Panc1 (cell line): ENCODE data around the gene DRAM1. TPM values are rescaled to one million over a fixed set of nuclear protein-coding genes. Genes with fewer than 3 reads are reported as not detected.
A peak's percentile ranks its signal among the peaks of the same experiment; 100 is the strongest.

ENCODE experiments used
- ATAC-seq: fragments of 200-7000 bp; cut with Tn5 transposase; 2 replicates; pipeline ENCODE4 v1.9.1; 2020; ENCODE audit warnings: mild to moderate bottlenecking, moderate library complexity
- BruUV-seq: library from RNA; stranded (reverse); fragments of 400-500 nt; replicated peaks from 2 replicates; lab custom pipeline; 2021; lab: Mats Ljungman, UMichigan
- CTCF ChIA-PET: fragments of 300-600 bp; sonication (Branson Sonifier 250); formaldehyde crosslinking; loops from one replicate; lab custom pipeline; 2022; ENCODE audit warnings: antibody characterized with exemption; lab: Charles Lee
- POLR2A ChIA-PET: fragments of 300-600 bp; sonication (Branson Sonifier 250); formaldehyde crosslinking; loops from one replicate; lab custom pipeline; 2022; ENCODE audit warnings: antibody characterized with exemption; lab: Charles Lee
- DNase-seq: peaks from one replicate; pipeline ENCODE4 v3.0.0-alpha.2; 2010; ENCODE audit warnings: low read depth, low spot score
- H3K27ac ChIP-seq: 2 replicates; pipeline ENCODE4 v1.5.1; 2011; ENCODE audit warnings: mild to moderate bottlenecking, low read length, inconsistent platforms
- H3K27me3 ChIP-seq: fragments of 200-500 bp; sonication (Bioruptor generic); 2 replicates; pipeline ENCODE4 v1.6.0; 2014; ENCODE audit warnings: low read length, inconsistent platforms; ENCODE audit not compliant: control insufficient read depth, insufficient read depth
- H3K36me3 ChIP-seq: fragments of 200-500 bp; sonication (Bioruptor generic); 2 replicates; pipeline ENCODE4 v1.5.1; 2014; ENCODE audit warnings: inconsistent platforms, mild to moderate bottlenecking, low read length, moderate library complexity; ENCODE audit not compliant: control insufficient read depth, insufficient read depth
- H3K4me1 ChIP-seq: 2 replicates; pipeline ENCODE4 v1.5.1; 2011; ENCODE audit warnings: inconsistent platforms, mild to moderate bottlenecking, low read length, moderate library complexity; ENCODE audit not compliant: control insufficient read depth, insufficient read depth
- H3K4me3 ChIP-seq, 2 experiments: 2 replicates each; pipeline ENCODE4 v1.5.1; 2011 to 2012; ENCODE audit warnings: low read depth in 2 of 2, low read length in 2 of 2, mild to moderate bottlenecking in 2 of 2, inconsistent platforms in 1 of 2, moderate library complexity in 1 of 2
- H3K9me3 ChIP-seq: fragments of 200-500 bp; sonication (Bioruptor generic); 2 replicates; pipeline ENCODE4 v1.5.1; 2014; ENCODE audit warnings: low read depth, mild to moderate bottlenecking, inconsistent platforms, low read length, moderate library complexity; ENCODE audit not compliant: control insufficient read depth, insufficient read depth
- POLR2AphosphoS5 ChIP-seq: IDR thresholded peaks from 2 replicates; pipeline ENCODE4 v1.6.1; 2012; ENCODE audit warnings: mild to moderate bottlenecking, low read depth, low read length, moderate library complexity
- SIN3A ChIP-seq: IDR thresholded peaks from 2 replicates; pipeline ENCODE4 v1.6.1; 2012; ENCODE audit warnings: low read depth, mild to moderate bottlenecking, low read length, moderate library complexity, borderline replicate concordance; ENCODE audit not compliant: insufficient read depth
- TCF7L2 ChIP-seq: IDR thresholded peaks from 2 replicates; pipeline ENCODE4 v1.6.1; 2011; ENCODE audit warnings: mild to moderate bottlenecking, low read depth, low read length, inconsistent platforms
- in situ Hi-C: cut with HindIII; loops from 2 replicates; pipeline ENCODE4 v1.10.0; 2016; ENCODE audit warnings: low sequenced_read_pairs, low pct_unique_long_range_greater_than_20kb
- intact Hi-C: fragments of 100-400 bp; cut with micrococcal nuclease; formaldehyde crosslinking; loops from one replicate; pipeline ENCODE4 v1.10.0; 2022; ENCODE audit not compliant: unreplicated experiment
- total RNA-seq: library from RNA; stranded (reverse); gene quantifications from one replicate; pipeline ENCODE4 v1.2.1, GENCODE V29; 2021; ENCODE audit not compliant: unreplicated experiment
- TF ChIP-seq, protein P1 (sequence below), 2 experiments: IDR thresholded peaks; 2 replicates each; pipeline ENCODE4 v1.6.1; 2011 to 2012; ENCODE audit warnings: low read depth in 2 of 2, control low read depth in 1 of 2, low read length in 1 of 2, mild to moderate bottlenecking in 1 of 2, moderate library complexity in 1 of 2; ENCODE audit not compliant: insufficient read depth in 1 of 2
- TF ChIP-seq, protein P2 (sequence below): fragments of 450-650 bp; IDR thresholded peaks from 2 replicates; pipeline ENCODE4 v1.5.1; 2017; ENCODE audit warnings: mild to moderate bottlenecking

Gene DRAM1
- total RNA-seq, 1 experiment from 2014 or later, result 19.2 TPM

DNA sequence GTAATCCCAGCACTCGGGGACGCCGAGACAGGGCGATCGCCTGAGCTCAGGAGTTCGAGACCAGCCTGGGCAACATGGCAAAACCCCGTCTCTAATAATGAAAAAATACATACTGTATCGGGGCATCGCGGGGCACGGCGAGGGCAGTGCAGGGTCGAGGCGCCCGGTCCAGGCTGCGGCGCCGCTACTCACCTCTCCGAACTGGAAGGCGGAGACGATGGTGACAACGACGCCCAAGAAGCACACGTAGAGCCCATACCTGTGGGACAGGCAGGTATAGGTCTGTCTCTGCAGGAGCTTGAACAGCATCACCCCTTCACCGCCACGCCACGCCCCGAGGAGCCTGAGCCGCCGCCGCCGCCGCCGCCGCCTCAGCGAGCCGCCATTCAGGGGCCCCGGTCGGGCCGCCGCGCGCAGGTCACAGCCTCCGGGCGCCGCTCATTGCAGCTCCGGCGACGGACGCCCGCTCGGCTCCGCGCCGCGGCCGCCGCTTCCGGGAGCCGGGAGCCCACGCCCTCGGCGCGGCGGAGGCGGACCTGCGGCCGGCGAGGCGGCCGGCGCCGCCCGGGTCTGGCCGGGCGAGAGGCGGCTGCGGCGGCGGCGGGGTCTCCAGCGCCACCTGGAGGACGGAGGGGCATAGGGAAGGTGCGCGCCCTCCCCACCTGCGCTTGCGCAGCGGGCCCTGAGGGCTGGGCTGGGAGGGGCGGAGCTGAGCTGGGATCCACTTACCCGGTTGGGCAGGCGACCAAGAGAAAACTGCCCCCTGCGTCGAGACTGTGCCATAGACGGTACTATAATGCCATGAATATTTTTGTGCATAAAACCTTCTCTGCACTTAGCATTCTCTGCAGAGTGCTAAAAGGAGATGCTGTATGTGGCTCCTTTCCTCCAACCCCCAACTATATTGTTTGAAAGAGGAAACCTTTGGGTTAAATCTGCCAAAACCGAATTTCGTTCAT, 46.7 kb upstream of the DRAM1 start, which contains the start of gene GNPTAB:
Gene GNPTAB (minus strand): TSS at position 593 of the 959 bp plus-strand sequence. CDS start 284 bp downstream, at position 309.
- BruUV-seq, result no TSS peak
- ChIA-PET POLR2A (interaction anchor here (0.6 kb wide), 1 partner anchor 39 kb away, joined by 11 read pairs; no protein-coding TSS in a partner anchor), CTCF (interaction anchor here (0.5 to 3.7 kb wide), 6 partner anchors 10 to 58 kb away, joined by 3 to 23 read pairs (median 4); no protein-coding TSS in a partner anchor)
- Histone ChIP-seq H3K4me3 (peak within 1 kb of the TSS; percentile 69 to 78), H3K36me3 (no peaks in the 10 kb centered on the region), H3K27ac (peak within 1 kb of the TSS; percentile 73), H3K4me1 (no peaks in the 10 kb centered on the region; the same call in 1 of the 2 replicates), H3K27me3 (no peaks in the 10 kb centered on the region), H3K9me3 (no peaks in the 10 kb centered on the region)
- intact Hi-C loops, result loop anchor here (2.0 to 5.0 kb wide), 2 partner anchors 58 to 418 kb away; no protein-coding TSS in a partner anchor
- DNase-seq, result peak; percentile 61
- peak; percentile 99 for ATAC-seq
- in situ Hi-C loops, result no loop called here
- TF ChIP-seq SIN3A, result 0 out of 2 replicates have a peak, but pooled peaks have one; percentile 28
- no peak for TF ChIP-seq TCF7L2
- peak; percentile 28; the same call in 1 of the 2 replicates for TF ChIP-seq POLR2AphosphoS5
- TF ChIP-seq, protein P1, sequence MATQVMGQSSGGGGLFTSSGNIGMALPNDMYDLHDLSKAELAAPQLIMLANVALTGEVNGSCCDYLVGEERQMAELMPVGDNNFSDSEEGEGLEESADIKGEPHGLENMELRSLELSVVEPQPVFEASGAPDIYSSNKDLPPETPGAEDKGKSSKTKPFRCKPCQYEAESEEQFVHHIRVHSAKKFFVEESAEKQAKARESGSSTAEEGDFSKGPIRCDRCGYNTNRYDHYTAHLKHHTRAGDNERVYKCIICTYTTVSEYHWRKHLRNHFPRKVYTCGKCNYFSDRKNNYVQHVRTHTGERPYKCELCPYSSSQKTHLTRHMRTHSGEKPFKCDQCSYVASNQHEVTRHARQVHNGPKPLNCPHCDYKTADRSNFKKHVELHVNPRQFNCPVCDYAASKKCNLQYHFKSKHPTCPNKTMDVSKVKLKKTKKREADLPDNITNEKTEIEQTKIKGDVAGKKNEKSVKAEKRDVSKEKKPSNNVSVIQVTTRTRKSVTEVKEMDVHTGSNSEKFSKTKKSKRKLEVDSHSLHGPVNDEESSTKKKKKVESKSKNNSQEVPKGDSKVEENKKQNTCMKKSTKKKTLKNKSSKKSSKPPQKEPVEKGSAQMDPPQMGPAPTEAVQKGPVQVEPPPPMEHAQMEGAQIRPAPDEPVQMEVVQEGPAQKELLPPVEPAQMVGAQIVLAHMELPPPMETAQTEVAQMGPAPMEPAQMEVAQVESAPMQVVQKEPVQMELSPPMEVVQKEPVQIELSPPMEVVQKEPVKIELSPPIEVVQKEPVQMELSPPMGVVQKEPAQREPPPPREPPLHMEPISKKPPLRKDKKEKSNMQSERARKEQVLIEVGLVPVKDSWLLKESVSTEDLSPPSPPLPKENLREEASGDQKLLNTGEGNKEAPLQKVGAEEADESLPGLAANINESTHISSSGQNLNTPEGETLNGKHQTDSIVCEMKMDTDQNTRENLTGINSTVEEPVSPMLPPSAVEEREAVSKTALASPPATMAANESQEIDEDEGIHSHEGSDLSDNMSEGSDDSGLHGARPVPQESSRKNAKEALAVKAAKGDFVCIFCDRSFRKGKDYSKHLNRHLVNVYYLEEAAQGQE (IDR thresholded peaks at IDR 0.05; ENCODE audit: insufficient read depth in 1 of 2, low read depth in 2 of 2, low read length in 1 of 2), result no peak
- TF ChIP-seq, protein P2, sequence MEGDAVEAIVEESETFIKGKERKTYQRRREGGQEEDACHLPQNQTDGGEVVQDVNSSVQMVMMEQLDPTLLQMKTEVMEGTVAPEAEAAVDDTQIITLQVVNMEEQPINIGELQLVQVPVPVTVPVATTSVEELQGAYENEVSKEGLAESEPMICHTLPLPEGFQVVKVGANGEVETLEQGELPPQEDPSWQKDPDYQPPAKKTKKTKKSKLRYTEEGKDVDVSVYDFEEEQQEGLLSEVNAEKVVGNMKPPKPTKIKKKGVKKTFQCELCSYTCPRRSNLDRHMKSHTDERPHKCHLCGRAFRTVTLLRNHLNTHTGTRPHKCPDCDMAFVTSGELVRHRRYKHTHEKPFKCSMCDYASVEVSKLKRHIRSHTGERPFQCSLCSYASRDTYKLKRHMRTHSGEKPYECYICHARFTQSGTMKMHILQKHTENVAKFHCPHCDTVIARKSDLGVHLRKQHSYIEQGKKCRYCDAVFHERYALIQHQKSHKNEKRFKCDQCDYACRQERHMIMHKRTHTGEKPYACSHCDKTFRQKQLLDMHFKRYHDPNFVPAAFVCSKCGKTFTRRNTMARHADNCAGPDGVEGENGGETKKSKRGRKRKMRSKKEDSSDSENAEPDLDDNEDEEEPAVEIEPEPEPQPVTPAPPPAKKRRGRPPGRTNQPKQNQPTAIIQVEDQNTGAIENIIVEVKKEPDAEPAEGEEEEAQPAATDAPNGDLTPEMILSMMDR, result peak; percentile 97

DNA sequence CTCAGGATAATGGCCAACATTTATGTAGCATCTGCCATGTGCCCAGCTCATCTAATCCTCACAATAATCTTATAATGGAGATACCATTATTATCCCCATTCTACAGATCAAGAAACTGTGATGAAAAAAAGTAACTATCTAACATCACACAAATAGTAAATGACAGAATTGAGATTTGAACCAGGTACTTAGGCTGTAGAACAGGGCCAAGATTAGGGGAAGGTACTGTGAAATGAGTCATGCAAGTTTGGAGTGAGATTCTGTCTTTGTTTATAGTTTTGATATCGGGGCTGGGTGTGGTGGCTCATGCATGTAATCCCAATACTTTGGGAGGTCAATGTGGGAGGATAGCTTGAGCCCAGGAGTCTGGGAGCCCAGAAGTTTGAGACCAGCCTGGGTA, 45.4 kb upstream of the DRAM1 start:
- in situ Hi-C loops (no loop called here), intact Hi-C loops (loop anchor here (5.0 kb wide), 1 partner anchor 420 kb away; no protein-coding TSS in a partner anchor)
- BruUV-seq, result no TSS peak
- H3K4me1 ChIP-seq, result no peaks in the 10 kb centered on the region; the same call in 1 of the 2 replicates
- no peaks in the 10 kb centered on the region for H3K27me3 ChIP-seq
- no peak overlapping the region for H3K4me3 ChIP-seq
- no peak for DNase-seq
- CTCF ChIA-PET, result no interaction called here
- no peak overlapping the region for H3K27ac ChIP-seq
- no peak for ATAC-seq
- TF ChIP-seq, protein P2, result no peak
- TF ChIP-seq TCF7L2 (no peak), SIN3A (no peak), POLR2AphosphoS5 (no peak)
- TF ChIP-seq, protein P1 (IDR thresholded peaks at IDR 0.05; ENCODE audit: insufficient read depth in 1 of 2, low read depth in 2 of 2, low read length in 1 of 2), result no peak
- H3K9me3 ChIP-seq, result no peaks in the 10 kb centered on the region
- POLR2A ChIA-PET, result no interaction called here
- no peaks in the 10 kb centered on the region for H3K36me3 ChIP-seq
